ENCODE measurements around the gene KCNJ10.

The KCNJ10 gene

GRCh38 chr1:160083968-160084770, 14.2 kb upstream of the KCNJ10 start:
- DNase-seq (ENCODE audit: low read depth in 3 of 3), result peak; percentile 43 to 72 (median 58)

DNA sequence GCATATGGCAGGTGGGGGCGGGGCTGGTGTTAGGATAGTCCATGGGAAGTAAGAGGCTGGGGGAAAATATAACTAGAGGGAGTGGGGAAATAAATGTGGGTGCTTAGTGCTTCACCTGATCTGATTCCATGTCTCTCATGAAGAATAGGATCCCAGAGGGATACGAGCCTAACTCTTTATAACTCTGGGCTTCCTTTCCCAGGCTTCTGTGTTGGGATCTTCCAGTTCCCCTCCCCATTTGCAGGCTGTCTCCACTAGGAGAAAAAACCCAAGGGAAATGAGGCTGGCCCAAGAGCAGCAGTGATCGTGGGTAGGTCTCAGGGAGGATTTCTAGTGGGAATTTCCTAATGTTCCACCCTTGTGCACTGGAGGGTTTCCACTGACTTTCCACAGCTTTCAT, 13.0 kb upstream of the KCNJ10 start:
- DNase-seq (ENCODE audit: low read depth in 3 of 3), result no peak

- DNase-seq (ENCODE audit: low read depth in 3 of 3), result no peak
These were observed 12.5 kb upstream of the KCNJ10 start for GRCh38 chr1:160082487-160082886.

DNA sequence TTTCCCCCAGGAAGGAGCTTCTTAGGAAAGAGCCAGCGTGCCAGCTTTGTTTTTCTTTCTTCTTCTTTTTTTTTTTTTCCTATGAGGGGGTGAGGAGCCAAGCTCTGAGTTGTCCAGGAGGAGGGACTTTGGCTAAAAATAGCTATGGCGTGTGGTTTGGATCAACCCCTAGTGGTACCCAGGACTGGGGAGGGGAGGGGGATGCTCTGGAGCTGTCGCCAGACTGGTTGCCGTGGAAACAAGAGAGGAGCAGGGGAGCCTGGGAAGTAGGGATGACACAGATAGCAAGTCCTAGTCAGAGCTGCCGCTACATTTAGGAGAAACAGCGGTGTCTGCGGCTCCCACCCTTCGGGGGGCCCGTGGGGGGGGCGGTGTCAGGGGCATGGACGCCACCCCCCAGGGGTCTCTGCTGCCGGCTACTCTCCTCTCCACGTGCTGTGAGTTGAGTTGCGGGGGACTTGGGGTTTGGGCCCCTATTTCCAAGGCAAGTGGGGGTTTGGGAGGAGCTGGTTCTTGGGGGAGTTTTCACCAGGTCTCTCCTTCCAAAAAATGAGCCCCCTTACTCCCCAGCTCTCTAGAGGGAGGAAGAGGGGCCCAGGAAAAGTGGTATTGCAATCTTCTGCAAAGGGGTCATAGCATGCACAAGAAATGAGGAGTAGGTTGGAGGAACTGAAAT, 11.4 kb upstream of the KCNJ10 start, which contains the start of gene KCNJ9:
Gene KCNJ9, plus strand, starts transcription at position 278 of the 676 bp plus-strand sequence. CDS start 2,493 bp downstream, outside the sequence.
- no peak for DNase-seq (ENCODE audit: low read depth in 3 of 3)

DNA sequence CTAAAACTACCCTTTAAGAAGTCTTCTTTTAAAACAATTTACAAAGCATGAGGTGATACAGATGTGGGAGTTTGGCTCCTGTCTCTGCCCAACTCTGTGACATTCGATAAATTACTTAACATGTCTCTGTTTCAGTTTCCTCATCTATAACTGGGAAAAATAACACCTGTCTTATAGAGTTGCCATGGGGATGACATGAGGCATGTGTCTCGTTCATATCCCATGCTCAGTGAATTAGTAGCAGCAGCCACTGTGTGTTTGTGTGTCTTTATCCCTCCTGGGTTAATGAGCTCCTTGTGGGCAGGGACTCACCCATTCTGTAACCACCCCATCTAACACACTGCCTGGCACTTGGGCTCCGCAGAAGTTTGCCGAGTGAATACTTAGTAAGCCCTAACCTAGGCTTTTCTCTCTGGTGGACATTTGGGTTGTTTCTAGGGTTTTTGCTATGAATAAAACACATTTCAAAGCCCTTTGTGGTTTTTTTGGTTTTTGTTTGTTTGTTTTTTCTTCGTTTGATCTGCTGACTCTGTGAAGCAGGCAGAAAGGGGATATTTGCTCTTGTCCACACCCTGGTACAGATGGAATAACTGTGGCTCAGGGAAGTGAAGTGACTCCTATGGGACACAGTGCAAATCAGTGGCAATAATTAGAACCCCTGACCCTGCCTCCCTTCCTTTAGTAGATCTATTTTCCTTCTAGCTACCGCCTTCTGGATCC, 10.6 kb upstream of the KCNJ10 start:
- no peak for DNase-seq (ENCODE audit: low read depth in 3 of 3)

DNA sequence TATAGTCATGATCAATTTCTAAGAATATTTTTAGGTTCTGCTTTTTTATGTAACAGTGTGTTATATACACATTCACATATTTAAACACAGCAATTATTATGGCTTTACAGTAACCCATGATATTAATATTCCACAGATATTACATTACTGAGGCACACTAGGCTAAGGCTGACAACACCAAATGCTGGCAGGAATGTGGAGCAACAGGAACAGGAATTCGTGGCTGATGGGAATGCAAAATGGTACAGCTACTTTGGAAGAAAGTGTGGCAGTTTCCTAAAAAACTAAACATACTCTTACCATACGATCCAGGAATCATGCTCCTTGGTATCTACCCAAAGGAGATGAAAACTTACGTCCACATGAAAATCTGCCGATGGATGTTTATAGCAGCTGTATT, 9.5 kb upstream of the KCNJ10 start:
- DNase-seq (ENCODE audit: low read depth in 3 of 3), result no peak

- DNase-seq (ENCODE audit: low read depth in 3 of 3), result peak; percentile 43 to 63 (median 47)
These were observed 8.7 kb upstream of the KCNJ10 start for GRCh38 chr1:160078512-160079195.

DNA sequence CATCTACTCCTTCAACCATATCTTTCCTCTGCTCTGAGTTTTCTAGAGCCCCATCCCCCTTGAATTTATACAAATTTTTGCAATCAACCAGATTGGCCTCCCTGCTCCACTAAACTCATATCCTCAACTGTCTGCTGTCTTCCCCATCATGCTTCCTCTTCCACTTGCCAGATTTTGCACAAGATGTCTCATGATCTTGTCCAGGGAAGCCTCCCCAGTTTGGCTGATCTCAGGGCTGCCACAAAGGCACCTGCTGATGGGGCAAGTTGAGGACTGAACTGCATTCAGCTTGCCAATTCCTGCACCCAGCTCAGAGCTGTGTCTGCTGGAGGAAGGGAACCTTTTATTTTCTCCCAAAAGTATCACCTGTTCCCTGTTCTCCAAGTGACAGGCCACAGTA, 7.5 kb upstream of the KCNJ10 start:
- DNase-seq (ENCODE audit: low read depth in 3 of 3), result no peak

DNA sequence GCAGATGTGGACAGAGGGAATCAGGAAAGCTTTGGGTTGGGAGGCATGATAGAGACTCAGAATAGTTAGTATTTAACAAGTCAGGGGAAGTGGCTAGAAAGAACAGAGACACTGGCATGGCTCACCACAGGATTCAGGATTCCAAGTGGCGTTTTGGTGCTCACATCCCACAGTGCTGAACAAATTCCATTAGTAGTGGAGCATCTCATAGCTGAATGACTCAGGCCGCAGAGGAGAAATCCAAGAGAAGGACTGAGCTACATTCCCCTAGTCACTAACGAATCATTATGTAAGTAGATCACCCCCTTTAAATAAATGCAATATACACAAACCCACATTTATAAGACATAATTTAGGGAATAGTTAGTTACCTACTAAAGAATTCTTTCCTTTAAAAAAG, 6.3 kb upstream of the KCNJ10 start:
- no peak for DNase-seq (ENCODE audit: low read depth in 3 of 3)

DNA sequence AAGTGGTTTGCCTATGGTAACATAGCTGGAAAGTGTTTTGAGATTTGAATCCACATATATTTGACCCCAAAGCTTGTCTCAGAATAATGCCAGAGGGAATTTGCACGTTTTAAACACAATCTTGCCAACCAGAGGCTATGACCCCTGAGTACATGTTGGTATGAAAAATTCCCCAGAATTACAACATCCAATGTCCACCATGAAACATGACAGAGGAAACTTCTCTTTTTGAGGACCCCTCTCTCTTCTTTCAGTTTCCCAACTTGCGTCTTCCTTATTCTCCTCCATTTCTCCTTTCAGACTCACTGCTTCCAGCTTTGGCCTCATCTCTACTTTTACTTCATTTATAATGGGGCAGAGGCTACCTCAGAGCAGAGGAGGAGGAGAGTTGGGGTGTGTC, 5.9 kb upstream of the KCNJ10 start:
- no peak for DNase-seq (ENCODE audit: low read depth in 3 of 3)

GRCh38 chr1:160074865-160075264, 4.9 kb upstream of the KCNJ10 start:
- no peak for DNase-seq (ENCODE audit: low read depth in 3 of 3)

- no peak for DNase-seq (ENCODE audit: low read depth in 3 of 3)
These were observed 1.3 kb upstream of the KCNJ10 start for GRCh38 chr1:160071289-160071688.

- peak; percentile 11 to 54 (median 26) for DNase-seq (ENCODE audit: low read depth in 3 of 3)
These were observed 543 bp upstream of the KCNJ10 start for GRCh38 chr1:160070243-160071163.

GRCh38 chr1:160068225-160068624, 1.7 kb downstream of the KCNJ10 start:
- no peak for DNase-seq (ENCODE audit: low read depth in 3 of 3)

GRCh38 chr1:160066829-160067745, 2.9 kb downstream of the KCNJ10 start:
- DNase-seq (ENCODE audit: low read depth in 3 of 3), result no peak

DNA sequence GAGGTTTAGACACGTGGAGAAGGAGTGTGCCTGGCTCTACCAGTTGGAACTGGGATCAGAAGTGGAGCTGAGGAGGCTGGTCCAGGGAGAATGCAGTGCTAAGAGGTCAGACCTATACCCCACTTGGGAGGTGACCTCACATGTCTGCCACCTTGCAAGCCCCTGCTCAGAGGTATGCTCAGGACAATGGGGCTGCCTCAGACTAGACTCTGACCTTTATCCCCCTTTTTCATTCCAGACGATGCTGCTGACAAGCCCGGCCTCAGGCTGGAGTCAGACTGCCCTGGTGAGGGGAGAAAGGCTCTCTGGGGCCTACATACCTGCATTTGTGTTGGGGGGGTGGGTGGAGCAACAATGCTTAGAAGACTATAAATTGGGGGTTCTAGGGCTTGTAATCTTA, 5.2 kb downstream of the KCNJ10 start:
- no peak for DNase-seq (ENCODE audit: low read depth in 3 of 3)

DNA sequence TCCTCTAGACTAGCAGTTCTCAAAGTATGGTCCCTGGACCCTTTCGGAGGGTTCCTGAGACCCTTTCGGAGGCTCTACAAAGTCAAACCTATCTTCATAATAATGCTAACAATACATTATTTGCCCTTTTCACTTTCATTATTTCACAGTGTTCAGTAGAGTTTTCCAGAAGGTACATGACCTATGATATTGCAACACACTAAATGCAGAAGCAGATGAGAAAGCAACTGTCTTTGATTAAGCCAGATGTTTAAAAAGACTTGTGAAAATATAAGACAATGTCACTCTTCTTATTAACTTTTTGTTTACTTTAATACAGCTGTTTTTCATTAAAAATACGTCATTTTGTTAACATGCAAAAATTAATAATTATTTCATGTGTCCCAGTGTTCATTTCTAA, 5.8 kb downstream of the KCNJ10 start:
- DNase-seq (ENCODE audit: low read depth in 3 of 3), result no peak

DNA sequence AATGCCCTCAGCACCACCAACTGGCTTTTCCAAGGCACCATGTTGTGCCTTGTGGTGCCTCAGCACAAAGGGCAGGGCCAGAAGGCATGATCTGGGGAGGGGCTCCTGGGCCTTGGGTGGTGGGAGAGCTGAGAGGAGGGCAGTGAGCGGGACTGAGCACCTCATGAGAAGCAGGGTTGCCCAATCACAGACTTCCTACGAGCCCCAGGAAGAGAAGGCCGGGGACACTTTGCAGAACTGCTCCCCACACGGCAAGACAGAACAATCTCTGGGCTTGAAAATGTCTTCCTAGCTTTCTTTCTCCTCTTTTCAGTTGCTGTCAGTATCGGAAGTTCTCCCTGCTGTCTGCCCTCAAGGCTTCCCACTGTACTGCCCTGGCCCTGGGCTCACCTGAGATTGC, 6.8 kb downstream of the KCNJ10 start:
- no peak for DNase-seq (ENCODE audit: low read depth in 3 of 3)

DNA sequence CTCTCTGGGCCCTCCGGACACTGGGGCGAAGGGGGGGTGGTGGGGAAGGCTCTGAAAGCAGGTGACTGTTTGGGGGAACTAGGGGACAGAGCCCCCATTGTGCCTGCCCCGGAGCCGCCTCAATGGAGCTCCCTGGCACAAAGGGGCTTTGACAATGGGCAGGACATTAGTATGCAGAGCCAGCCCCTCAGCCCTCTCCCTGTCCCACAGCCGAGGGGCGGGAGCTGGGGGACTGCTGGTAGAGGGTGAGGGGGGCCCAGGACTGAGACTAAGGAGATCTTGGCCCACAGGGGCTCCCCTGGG, 7.8 kb downstream of the KCNJ10 start:
- DNase-seq (ENCODE audit: low read depth in 3 of 3), result no peak

All from stimulated activated CD4-positive, alpha-beta T cell treated with anti-CD3 and anti-CD28 coated beads, TNF-alpha, amount 100 ng/mL, for 48 hours (primary cell).